Stimulated activated CD4-positive, alpha-beta T cell treated with anti-CD3 and anti-CD28 coated beads, Interleukin-2, amount 100 ng/mL, for 4 hours (primary cell): Measurements from ENCODE around the gene HERC4.
"Not testable (repeated sequence)": the region's sequence is repeated elsewhere in the genome, so short reads cannot be mapped to it uniquely, and the experiment has no call there.

ENCODE experiments used
- DNase-seq: peaks from one replicate; pipeline ENCODE4 v3.0.0-alpha.2; 2020; ENCODE audit warnings: low read depth

Gene HERC4

GRCh38 chr10:68087685-68088401, 12.8 kb upstream of the HERC4 start:
- DNase-seq: no peak

GRCh38 chr10:68086910-68087684, 12.0 kb upstream of the HERC4 start:
- no peak for DNase-seq

- DNase-seq: no peak
Measured at GRCh38 chr10:68086011-68086410, 10.9 kb upstream of the HERC4 start.

GRCh38 chr10:68084469-68084868, 9.4 kb upstream of the HERC4 start:
- DNase-seq: no peak

GRCh38 chr10:68083953-68084352, 8.9 kb upstream of the HERC4 start:
- DNase-seq: no peak

- DNase-seq: no peak
Measured at GRCh38 chr10:68082872-68083271, 7.8 kb upstream of the HERC4 start.

GRCh38 chr10:68081916-68082315, 6.8 kb upstream of the HERC4 start:
- no peak for DNase-seq

- no peak for DNase-seq
Measured at GRCh38 chr10:68080853-68081431, 5.9 kb upstream of the HERC4 start.

GRCh38 chr10:68079434-68079833, 4.4 kb upstream of the HERC4 start:
- DNase-seq: no peak

GRCh38 chr10:68077026-68077425, 1.9 kb upstream of the HERC4 start:
- no peak for DNase-seq

- DNase-seq: not testable (repeated sequence)
Measured at GRCh38 chr10:68076081-68076480, 998 bp upstream of the HERC4 start.

- DNase-seq: no peak
Measured at GRCh38 chr10:68075550-68076004, 494 bp upstream of the HERC4 start.

- DNase-seq: no peak
Measured at GRCh38 chr10:68074031-68074774, 880 bp downstream of the HERC4 start.

GRCh38 chr10:68073631-68074030, 1.5 kb downstream of the HERC4 start:
- DNase-seq: no peak

- DNase-seq: no peak
Measured at GRCh38 chr10:68067508-68067907, 7.6 kb downstream of the HERC4 start.

GRCh38 chr10:68067029-68067428, 8.1 kb downstream of the HERC4 start:
- no peak for DNase-seq

- DNase-seq: no peak
Measured at GRCh38 chr10:68053553-68053952, 21.5 kb downstream of the HERC4 start.

- DNase-seq: no peak
Measured at GRCh38 chr10:68052463-68052862, 22.6 kb downstream of the HERC4 start.

- DNase-seq: no peak
Measured at GRCh38 chr10:68049289-68050078, 25.6 kb downstream of the HERC4 start.

- no peak for DNase-seq
Measured at GRCh38 chr10:68047554-68048327, 27.3 kb downstream of the HERC4 start.

GRCh38 chr10:68047122-68047521, 28.0 kb downstream of the HERC4 start:
- DNase-seq: no peak
